Activated CD4-positive, alpha-beta T cell treated with anti-CD3 and anti-CD28 coated beads for 36 hours (primary cell): ENCODE results near the gene SOX2. TPM values are rescaled to one million over a fixed set of nuclear protein-coding genes. Genes with fewer than 3 reads are reported as not detected.

Source experiments
- ATAC-seq: fragments of 200-7000 bp; cut with Tn5 transposase; one replicate; pipeline ENCODE4 v1.10.0; 2021; ENCODE audit warnings: mild to moderate bottlenecking, moderate library complexity
- CTCF ChIA-PET: fragments of 350-600 bp; sonication (Branson Sonifier 250); formaldehyde crosslinking; loops from one replicate; lab custom pipeline; 2021; ENCODE audit warnings: antibody characterized with exemption; lab: Charles Lee
- POLR2A ChIA-PET: fragments of 350-600 bp; sonication (Branson Sonifier 250); formaldehyde crosslinking; loops from one replicate; lab custom pipeline; 2021; ENCODE audit warnings: antibody characterized with exemption, inconsistent platforms; lab: Charles Lee
- DNase-seq: peaks from one replicate; pipeline ENCODE4 v3.0.0-alpha.2; 2020
- H3K27ac Mint-ChIP-seq: one replicate; pipeline ENCODE4 v1.8.0; 2021; ENCODE audit warnings: mixed read lengths
- H3K27me3 Mint-ChIP-seq: one replicate; pipeline ENCODE4 v1.8.0; 2021; ENCODE audit warnings: mixed read lengths
- H3K36me3 Mint-ChIP-seq: one replicate; pipeline ENCODE4 v1.8.0; 2021; ENCODE audit warnings: low read depth, mixed read lengths
- H3K4me1 Mint-ChIP-seq: one replicate; pipeline ENCODE4 v1.8.0; 2021; ENCODE audit warnings: mixed read lengths
- H3K4me3 Mint-ChIP-seq: one replicate; pipeline ENCODE4 v1.8.0; 2021; ENCODE audit warnings: mild to moderate bottlenecking, moderate library complexity, mixed read lengths
- H3K9me3 Mint-ChIP-seq: one replicate; pipeline ENCODE4 v1.8.0; 2021; ENCODE audit warnings: low read depth, mixed read lengths
- intact Hi-C, 2 experiments: fragments of 100-400 bp; cut with DNase I in 1 of 2; cut with micrococcal nuclease in 1 of 2; formaldehyde crosslinking; loops; one replicate each; pipeline versions ENCODE4 v1.14.2 to v1.15.1; 2022 to 2024; cut with DNase I, micrococcal nuclease
- total RNA-seq, 2 experiments: library from RNA; stranded (reverse); gene quantifications; one replicate each; pipeline ENCODE4 v1.2.3, GENCODE V29; 2021

Gene SOX2
- total RNA-seq, 2 experiments from 2014 or later = not detected

DNA sequence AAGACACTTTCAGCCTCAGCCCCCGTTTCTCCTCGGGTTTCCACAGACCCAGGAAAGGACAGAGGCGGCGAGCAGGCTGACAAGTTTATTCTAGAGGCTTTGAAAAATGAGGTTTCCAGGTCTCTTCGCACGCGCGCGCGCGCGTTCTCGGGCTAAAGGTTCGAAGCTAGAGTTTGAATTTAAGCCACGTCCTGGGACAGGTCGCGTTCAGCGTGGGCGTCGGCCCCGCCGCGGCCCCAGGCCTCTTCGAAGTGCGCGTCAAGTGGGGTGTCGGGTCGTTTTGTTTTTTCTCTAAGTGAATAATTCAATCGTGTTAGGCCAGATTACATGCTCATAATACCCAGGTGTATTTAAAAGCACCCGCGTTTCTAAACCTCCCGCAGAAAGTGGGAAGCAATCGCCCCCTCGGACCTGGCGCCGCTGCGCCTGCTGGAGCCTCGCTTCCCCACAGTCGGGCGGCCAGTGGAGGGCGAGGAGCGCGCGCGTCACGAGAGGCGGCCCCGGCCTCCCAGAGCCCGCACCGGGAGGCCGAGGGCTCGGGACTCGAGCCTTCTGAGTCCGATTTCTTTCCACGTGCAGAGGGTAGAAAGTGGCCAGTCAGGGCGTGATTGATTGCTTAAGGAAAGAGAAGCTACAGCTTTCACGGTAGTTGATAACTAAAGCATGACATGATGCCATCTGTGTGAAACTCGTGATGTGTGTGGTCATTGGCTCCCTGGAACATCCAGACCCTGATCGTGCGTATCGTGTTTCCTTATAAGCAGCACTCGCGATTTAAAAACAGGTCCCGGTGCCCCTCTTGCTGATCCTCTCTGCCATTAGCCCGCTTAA lies 15.8 kb upstream of the SOX2 start:
- H3K27me3 Mint-ChIP-seq = peaks cover 63% of the 10 kb centered on the region
- DNase-seq (no peak), ATAC-seq (no peak)
- POLR2A ChIA-PET = no interaction called here
- intact Hi-C loops = no loop called here
- H3K4me3 Mint-ChIP-seq = no peak overlapping the region
- H3K4me1 Mint-ChIP-seq = peaks cover 15% of the 10 kb centered on the region
- CTCF ChIA-PET = interaction anchor here (0.7 kb wide), 1 partner anchor 8 kb away, joined by 3 read pairs; no protein-coding TSS in a partner anchor
- no peak overlapping the region for H3K27ac Mint-ChIP-seq
- H3K36me3 Mint-ChIP-seq = no peaks in the 10 kb centered on the region
- H3K9me3 Mint-ChIP-seq = no peaks in the 10 kb centered on the region

DNA sequence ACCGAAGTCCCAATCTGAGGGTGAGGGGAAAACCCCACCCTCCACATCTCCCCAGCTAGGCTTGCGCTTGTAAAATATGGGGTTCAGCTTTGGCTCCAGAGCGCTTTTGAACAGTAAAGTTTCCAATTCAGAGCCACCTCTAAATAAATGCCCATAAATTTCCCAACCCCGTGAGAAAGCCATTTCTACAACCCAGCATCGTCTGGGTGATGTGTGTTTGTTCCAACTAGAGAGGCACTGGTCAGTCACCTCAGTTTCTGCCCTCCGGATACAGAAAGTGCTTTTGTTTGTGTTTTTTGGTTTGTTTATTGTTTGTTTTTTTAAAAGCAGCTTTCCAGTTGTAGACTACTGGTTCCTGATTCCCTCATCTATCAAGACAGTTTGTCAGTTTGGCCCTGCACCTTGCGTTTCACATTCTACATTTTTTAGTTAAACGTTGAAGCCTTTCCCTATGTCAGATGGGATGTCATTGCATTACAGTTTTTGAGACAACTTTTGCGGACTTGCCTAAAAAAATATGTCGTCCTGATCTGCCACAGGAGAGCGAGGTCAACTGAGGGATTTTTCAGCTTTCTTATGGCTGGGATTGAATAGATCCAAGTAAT lies 15.0 kb upstream of the SOX2 start:
- Mint-ChIP-seq H3K27me3 (peaks cover 64% of the 10 kb centered on the region), H3K4me3 (no peak overlapping the region), H3K4me1 (peaks cover 15% of the 10 kb centered on the region), H3K36me3 (no peaks in the 10 kb centered on the region), H3K9me3 (no peaks in the 10 kb centered on the region), H3K27ac (no peak overlapping the region)
- DNase-seq (no peak), ATAC-seq (no peak)
- ChIA-PET CTCF (interaction anchor here (0.7 kb wide), 1 partner anchor 9 kb away, joined by 3 read pairs; no protein-coding TSS in a partner anchor), POLR2A (no interaction called here)
- intact Hi-C loops = no loop called here

DNA sequence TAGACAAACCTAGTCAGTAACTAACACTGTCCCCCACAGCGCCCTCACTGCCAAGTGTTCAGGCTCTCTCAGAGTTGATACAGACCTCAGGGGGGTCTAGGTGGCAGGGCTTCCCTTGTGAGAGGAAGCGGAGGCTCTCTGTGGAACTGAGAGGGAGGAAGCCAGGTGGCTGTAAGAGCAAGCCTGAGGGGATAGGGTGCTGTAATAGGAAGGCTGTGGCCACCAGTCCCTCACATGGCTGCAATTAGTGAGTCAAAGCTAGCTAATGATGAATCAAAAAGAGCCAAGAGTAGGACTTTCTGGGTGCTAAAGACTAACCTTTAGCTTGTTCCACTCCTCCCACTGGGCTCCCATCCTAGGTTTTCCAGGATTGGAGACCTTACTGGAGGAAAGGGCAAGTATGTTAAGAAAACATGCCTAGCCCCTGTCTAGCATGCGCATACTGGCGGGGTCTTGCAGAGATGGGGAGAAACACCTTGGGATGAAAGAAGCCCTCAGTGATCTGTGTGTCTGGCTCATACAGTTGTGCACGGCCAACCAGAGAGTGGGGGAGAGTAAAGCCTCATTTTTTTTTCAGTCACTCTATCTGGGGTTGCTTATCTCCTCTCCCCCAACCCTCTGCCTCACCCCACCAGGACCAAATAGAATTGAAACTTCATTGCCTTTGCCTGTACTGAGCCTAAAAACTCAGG lies 13.3 kb upstream of the SOX2 start:
- H3K36me3 Mint-ChIP-seq = no peaks in the 10 kb centered on the region
- no peak for DNase-seq
- no peak for ATAC-seq
- H3K27me3 Mint-ChIP-seq = peaks cover 70% of the 10 kb centered on the region
- intact Hi-C loops = no loop called here
- no peak overlapping the region for H3K27ac Mint-ChIP-seq
- peaks cover 17% of the 10 kb centered on the region for H3K4me1 Mint-ChIP-seq
- ChIA-PET POLR2A (no interaction called here), CTCF (interaction anchor here (1.3 to 1.9 kb wide), 2 partner anchors 10 to 19 kb away, joined by 3 to 4 read pairs; no protein-coding TSS in a partner anchor)
- H3K9me3 Mint-ChIP-seq = peaks cover 1% of the 10 kb centered on the region
- H3K4me3 Mint-ChIP-seq = no peak overlapping the region

DNA sequence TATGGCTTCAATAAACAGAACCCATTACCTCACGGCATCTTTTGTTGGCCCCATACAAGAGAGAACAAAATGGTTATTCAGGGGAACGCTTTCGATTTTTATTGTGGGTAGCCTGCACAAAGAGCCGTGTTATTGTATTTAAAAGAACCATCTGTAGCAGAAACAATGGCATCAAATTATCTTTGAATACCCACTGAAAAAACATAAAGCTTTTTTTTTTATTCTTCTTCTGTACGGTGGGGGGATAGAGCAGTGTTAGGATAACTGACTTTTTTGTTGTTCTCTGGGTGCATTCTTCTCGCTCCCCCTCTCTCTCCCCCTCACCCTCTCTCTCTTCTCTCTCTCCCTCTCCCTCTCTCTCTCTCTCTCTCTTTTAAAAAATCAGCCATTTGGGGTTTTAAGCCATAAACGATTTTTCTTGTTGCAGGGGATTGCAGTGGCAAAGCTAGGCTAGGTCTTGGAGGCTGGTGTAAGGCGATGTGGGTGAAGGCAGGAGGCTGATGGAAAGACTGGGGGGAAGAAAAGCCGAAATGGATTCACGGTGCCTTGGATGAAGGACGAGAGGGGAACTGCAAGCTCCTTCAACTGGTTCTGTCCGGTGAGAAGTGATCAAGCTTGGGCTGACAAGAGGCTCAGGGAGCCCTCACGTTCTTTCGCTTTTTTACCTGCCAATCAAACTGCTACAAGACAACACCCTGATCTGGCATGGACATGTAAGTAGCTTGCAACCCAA lies 12.4 kb upstream of the SOX2 start:
- DNase-seq (no peak), ATAC-seq (no peak)
- Mint-ChIP-seq H3K27me3 (peaks cover 72% of the 10 kb centered on the region), H3K4me3 (no peak overlapping the region), H3K27ac (no peak overlapping the region), H3K36me3 (no peaks in the 10 kb centered on the region), H3K9me3 (peaks cover 4% of the 10 kb centered on the region), H3K4me1 (peaks cover 17% of the 10 kb centered on the region)
- intact Hi-C loops = no loop called here
- CTCF ChIA-PET = interaction anchor here (0.6 to 1.9 kb wide), 4 partner anchors 9 to 406 kb away, joined by 3 to 7 read pairs (median 4); no protein-coding TSS in a partner anchor
- POLR2A ChIA-PET = no interaction called here

DNA sequence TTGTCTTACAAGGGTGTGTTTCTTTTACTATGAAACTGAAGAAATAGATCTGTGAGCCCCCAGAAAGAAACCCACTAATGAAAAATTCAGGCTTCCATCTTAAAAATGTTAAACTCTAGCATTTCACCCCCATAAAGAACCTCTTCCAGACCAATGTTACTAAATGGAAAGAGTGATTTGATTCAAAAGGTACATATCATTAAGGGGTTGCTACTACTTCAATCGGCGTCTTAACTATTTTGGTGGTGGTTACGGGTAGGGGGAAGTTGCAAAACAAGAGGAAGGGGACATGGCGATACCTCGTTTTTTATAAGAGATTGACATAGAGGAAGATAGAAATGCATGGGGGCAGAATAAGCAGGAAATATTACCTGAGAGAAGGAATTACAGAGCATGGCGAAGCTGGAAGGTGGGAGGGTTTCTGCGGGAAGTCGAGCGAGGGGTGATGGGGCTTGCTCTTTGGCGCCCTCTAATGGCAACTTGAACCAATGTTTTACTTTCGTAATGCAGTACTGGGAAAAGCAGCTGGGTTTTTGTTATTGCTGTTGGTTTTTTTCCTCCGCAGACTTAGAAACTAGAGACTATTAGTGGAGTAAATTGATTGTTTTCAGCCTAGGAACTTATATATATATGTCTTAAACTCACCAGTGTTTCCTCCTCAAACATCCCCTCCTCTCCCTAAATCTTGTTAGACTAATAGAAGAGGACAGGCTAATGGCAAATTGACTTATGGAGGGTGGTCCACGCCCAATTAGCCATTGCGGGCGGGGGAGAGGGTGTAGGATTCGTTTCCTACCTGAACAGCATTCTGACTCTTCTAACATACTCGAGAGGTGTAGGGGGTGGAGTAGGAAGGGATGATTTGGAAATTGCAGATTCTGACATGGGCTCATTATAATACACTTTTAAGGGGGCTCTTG lies 11.3 kb upstream of the SOX2 start:
- ChIA-PET CTCF (interaction anchor here (0.6 to 2.7 kb wide), 17 partner anchors 8 to 1127 kb away, joined by 3 to 16 read pairs (median 4); no protein-coding TSS in a partner anchor), POLR2A (no interaction called here)
- intact Hi-C loops = loop anchor here (1.0 to 10.0 kb wide), 8 partner anchors 11 to 898 kb away; partner anchors contain the start of gene SOX2 (in 1 of the 2)
- peak; percentile 55 for ATAC-seq
- Mint-ChIP-seq H3K9me3 (peaks cover 4% of the 10 kb centered on the region), H3K27ac (no peak overlapping the region), H3K4me1 (peaks cover 17% of the 10 kb centered on the region), H3K4me3 (no peak overlapping the region), H3K36me3 (peaks cover 2% of the 10 kb centered on the region), H3K27me3 (peaks cover 78% of the 10 kb centered on the region)
- peak; percentile 72 for DNase-seq

DNA sequence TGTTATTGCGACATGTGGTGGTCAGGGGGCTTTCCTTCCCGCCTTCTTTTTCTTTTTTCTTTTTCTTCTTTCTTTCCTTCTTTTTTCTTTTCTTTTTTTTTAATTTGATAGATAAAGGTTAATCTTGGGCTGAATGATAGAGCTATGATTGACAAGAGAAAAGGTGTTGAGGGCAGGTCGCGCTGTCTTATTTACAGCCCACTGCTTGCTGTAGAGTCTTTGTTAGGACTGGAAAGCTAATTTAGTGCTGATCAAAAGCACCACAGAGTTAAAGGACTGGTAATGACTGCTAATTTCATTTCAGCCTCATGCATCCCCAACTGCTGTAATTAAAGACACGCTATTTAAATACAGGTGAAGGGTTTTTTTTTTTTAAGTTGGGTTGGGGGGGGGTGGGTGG lies 10.6 kb upstream of the SOX2 start:
- ChIA-PET CTCF (interaction anchor here (0.6 to 2.7 kb wide), 18 partner anchors 8 to 1094 kb away, joined by 3 to 16 read pairs (median 4); no protein-coding TSS in a partner anchor), POLR2A (no interaction called here)
- Mint-ChIP-seq H3K9me3 (peaks cover 4% of the 10 kb centered on the region), H3K4me1 (peaks cover 14% of the 10 kb centered on the region), H3K27ac (no peak overlapping the region), H3K4me3 (no peak overlapping the region), H3K36me3 (peaks cover 2% of the 10 kb centered on the region), H3K27me3 (peaks cover 78% of the 10 kb centered on the region)
- ATAC-seq (no peak), DNase-seq (no peak)
- intact Hi-C loops = loop anchor here (1.0 to 10.0 kb wide), 6 partner anchors 10 to 899 kb away; partner anchors contain the start of gene SOX2 (in 1 of the 2)

DNA sequence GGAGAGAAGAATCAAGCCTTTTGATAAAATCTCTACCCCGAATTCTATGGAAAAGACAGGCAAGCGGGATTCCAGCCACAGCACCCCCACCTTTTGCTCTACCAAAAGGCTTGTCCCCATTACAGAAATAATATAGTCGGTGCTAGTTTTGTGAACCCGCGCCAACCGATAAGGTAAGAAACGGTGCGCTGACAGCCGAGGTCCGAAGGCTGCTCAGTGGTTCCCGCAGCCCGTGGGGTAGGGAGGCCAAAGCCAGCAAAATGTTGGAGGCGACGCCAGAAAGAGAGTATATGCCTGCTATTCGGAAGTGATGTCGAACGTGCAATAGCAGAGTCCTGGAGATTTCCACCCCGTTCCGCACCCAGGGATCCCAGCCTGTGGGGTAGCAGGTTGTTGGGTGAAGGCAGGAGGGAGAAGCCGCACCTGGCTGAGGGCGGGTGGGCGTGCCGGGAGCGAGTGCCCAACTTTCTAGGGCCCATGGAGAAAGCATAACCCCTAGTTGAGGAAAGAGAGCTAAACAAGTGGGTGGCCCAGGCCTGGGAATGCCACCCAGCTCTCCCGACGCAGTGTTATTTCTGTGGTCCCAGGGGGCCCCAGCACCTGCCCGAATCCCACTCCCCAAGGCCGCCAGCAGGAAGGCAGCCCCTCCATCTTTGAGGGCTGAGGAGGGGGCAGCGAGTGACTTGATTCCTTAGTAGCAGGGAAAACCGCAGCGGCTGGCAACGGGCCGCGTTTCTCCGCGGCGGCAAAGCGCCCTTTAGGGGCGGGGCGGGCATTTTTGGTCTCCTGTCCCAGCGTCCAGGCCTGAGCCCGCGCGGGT lies 7.9 kb upstream of the SOX2 start:
- POLR2A ChIA-PET = no interaction called here
- CTCF ChIA-PET = no interaction called here

DNA sequence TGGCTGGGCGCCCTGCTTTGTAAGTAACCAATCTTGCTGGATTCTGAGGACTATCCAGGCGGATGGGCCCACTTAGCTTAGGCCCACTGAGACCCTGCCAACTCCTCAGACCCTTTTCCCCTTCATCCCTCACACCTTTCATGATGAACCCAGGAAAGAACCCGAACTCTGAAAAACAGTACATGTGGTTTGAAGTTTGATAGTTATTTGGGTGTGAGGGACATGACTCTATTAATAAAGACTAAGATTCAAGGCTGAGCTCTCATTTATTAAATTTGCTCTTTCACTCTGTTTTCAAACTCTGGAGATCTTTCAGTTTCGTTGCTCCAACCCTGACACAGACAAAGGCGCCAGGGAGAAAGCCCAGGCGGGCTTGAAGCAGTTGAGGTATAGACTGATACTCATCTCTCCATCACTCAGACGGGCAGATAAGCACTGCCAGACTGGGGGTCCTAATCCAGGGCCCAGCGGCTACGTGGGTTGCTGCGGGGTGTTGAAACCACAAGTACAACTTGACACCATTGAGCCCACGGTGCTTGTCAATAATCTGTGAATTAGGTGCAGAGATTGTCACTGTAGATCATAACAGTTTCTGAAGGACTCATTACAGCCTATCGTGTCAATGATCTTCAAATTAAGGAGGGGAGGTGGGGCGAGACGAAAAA lies 7.2 kb upstream of the SOX2 start:
- intact Hi-C loops = loop anchor here (5.0 to 10.0 kb wide), 5 partner anchors 377 to 902 kb away; no protein-coding TSS in a partner anchor
- peaks cover 10% of the 10 kb centered on the region for H3K4me1 Mint-ChIP-seq
- ATAC-seq (no peak), DNase-seq (no peak)
- H3K4me3 Mint-ChIP-seq = no peak overlapping the region
- H3K9me3 Mint-ChIP-seq = peaks cover 4% of the 10 kb centered on the region
- ChIA-PET CTCF (no interaction called here), POLR2A (no interaction called here)
- H3K27me3 Mint-ChIP-seq = peaks cover 71% of the 10 kb centered on the region
- peaks cover 2% of the 10 kb centered on the region for H3K36me3 Mint-ChIP-seq
- no peak overlapping the region for H3K27ac Mint-ChIP-seq

More for the DNA sequence above, 7.9 kb upstream of the SOX2 start:
- intact Hi-C loops = loop anchor here (5.0 to 10.0 kb wide), 5 partner anchors 377 to 902 kb away; no protein-coding TSS in a partner anchor
- Mint-ChIP-seq H3K4me1 (peaks cover 12% of the 10 kb centered on the region), H3K27ac (no peak overlapping the region), H3K4me3 (no peak overlapping the region), H3K27me3 (peaks cover 76% of the 10 kb centered on the region), H3K36me3 (peaks cover 2% of the 10 kb centered on the region), H3K9me3 (peaks cover 4% of the 10 kb centered on the region)
- no peak for DNase-seq
- no peak for ATAC-seq

DNA sequence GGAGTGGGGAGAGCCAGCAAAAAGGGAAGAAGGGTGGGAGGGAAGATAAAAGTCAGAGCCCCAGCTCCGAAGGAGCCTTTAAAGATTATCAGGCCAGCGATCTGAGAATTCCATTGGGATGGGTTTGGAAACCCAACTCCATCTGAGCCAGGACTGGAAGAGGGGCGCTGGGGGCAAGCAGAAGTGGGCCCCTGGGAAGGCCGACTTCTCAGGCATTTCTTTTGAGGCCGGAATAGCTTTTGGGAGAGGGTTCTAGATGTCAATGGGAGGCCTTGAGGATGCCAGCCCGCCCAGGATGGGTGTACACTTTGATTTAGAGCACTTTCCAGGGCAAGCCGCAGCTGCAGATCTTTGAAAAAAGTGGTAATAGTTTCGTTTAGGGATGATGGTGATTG lies 6.6 kb upstream of the SOX2 start:
- intact Hi-C loops = loop anchor here in 1 of 2 experiments (10.0 kb wide), 1 partner anchor 550 kb away; no protein-coding TSS in a partner anchor
- no peak overlapping the region for H3K27ac Mint-ChIP-seq
- ChIA-PET POLR2A (no interaction called here), CTCF (no interaction called here)
- ATAC-seq (no peak), DNase-seq (no peak)
- H3K4me1 Mint-ChIP-seq = peaks cover 15% of the 10 kb centered on the region
- H3K9me3 Mint-ChIP-seq = peaks cover 4% of the 10 kb centered on the region
- H3K36me3 Mint-ChIP-seq = peaks cover 2% of the 10 kb centered on the region
- H3K27me3 Mint-ChIP-seq = peaks cover 71% of the 10 kb centered on the region
- no peak overlapping the region for H3K4me3 Mint-ChIP-seq
